ENCODE results near the gene SPG11.
"Not testable (repeated sequence)": the region's sequence is repeated elsewhere in the genome, so short reads cannot be mapped to it uniquely, and the experiment has no call there.

SPG11 gene

GRCh38 chr15:44633603-44634002 lies 29.9 kb downstream of the SPG11 start:
- no peak for DNase-seq (ENCODE audit: low read depth in 1 of 2, low spot score in 1 of 2)

GRCh38 chr15:44625286-44625685 lies 38.2 kb downstream of the SPG11 start:
- DNase-seq (ENCODE audit: low read depth in 1 of 2, low spot score in 1 of 2) = not testable (repeated sequence)

GRCh38 chr15:44623178-44623577 lies 40.3 kb downstream of the SPG11 start:
- no peak for DNase-seq (ENCODE audit: low read depth in 1 of 2, low spot score in 1 of 2)

GRCh38 chr15:44620081-44620480 lies 43.4 kb downstream of the SPG11 start:
- no peak for DNase-seq (ENCODE audit: low read depth in 1 of 2, low spot score in 1 of 2)

- no peak for DNase-seq (ENCODE audit: low read depth in 1 of 2, low spot score in 1 of 2)
Measured at GRCh38 chr15:44616974-44617373, 46.5 kb downstream of the SPG11 start.

GRCh38 chr15:44606740-44607139 lies 56.7 kb downstream of the SPG11 start:
- no peak for DNase-seq (ENCODE audit: low read depth in 1 of 2, low spot score in 1 of 2)

- DNase-seq (ENCODE audit: low read depth in 1 of 2, low spot score in 1 of 2) = no peak
Measured at GRCh38 chr15:44603126-44603525, 60.3 kb downstream of the SPG11 start.

- no peak for DNase-seq (ENCODE audit: low read depth in 1 of 2, low spot score in 1 of 2)
Measured at GRCh38 chr15:44598892-44599291, 64.6 kb downstream of the SPG11 start.

GRCh38 chr15:44598066-44598465 lies 65.4 kb downstream of the SPG11 start:
- DNase-seq (ENCODE audit: low read depth in 1 of 2, low spot score in 1 of 2) = no peak

- no peak for DNase-seq (ENCODE audit: low read depth in 1 of 2, low spot score in 1 of 2)
Measured at GRCh38 chr15:44596511-44597010, 66.9 kb downstream of the SPG11 start.

- DNase-seq (ENCODE audit: low read depth in 1 of 2, low spot score in 1 of 2) = no peak
Measured at GRCh38 chr15:44595656-44596510, 67.6 kb downstream of the SPG11 start.

GRCh38 chr15:44595246-44595645 lies 68.2 kb downstream of the SPG11 start:
- DNase-seq (ENCODE audit: low read depth in 1 of 2, low spot score in 1 of 2) = no peak

GRCh38 chr15:44593042-44593736 lies 70.3 kb downstream of the SPG11 start:
- no peak for DNase-seq (ENCODE audit: low read depth in 1 of 2, low spot score in 1 of 2)

GRCh38 chr15:44591326-44591725 lies 72.1 kb downstream of the SPG11 start:
- no peak for DNase-seq (ENCODE audit: low read depth in 1 of 2, low spot score in 1 of 2)

GRCh38 chr15:44588541-44588940 lies 74.9 kb downstream of the SPG11 start:
- DNase-seq (ENCODE audit: low read depth in 1 of 2, low spot score in 1 of 2) = no peak

GRCh38 chr15:44585633-44586032 lies 77.8 kb downstream of the SPG11 start:
- no peak for DNase-seq (ENCODE audit: low read depth in 1 of 2, low spot score in 1 of 2)

- peak; percentile 11 to 49 for DNase-seq (ENCODE audit: low read depth in 1 of 2, low spot score in 1 of 2)
Measured at GRCh38 chr15:44584162-44584749, 79.2 kb downstream of the SPG11 start.

GRCh38 chr15:44580105-44580504 lies 83.4 kb downstream of the SPG11 start:
- no peak for DNase-seq (ENCODE audit: low read depth in 1 of 2, low spot score in 1 of 2)

GRCh38 chr15:44574734-44575133 lies 88.7 kb downstream of the SPG11 start:
- DNase-seq (ENCODE audit: low read depth in 1 of 2, low spot score in 1 of 2) = no peak

GRCh38 chr15:44573386-44573785 lies 90.1 kb downstream of the SPG11 start:
- DNase-seq (ENCODE audit: low read depth in 1 of 2, low spot score in 1 of 2) = no peak

- no peak for DNase-seq (ENCODE audit: low read depth in 1 of 2, low spot score in 1 of 2)
Measured at GRCh38 chr15:44570361-44570760, 93.1 kb downstream of the SPG11 start.

GRCh38 chr15:44569316-44569715 lies 94.1 kb downstream of the SPG11 start:
- DNase-seq (ENCODE audit: low read depth in 1 of 2, low spot score in 1 of 2) = no peak

Data from stimulated activated CD4-positive, alpha-beta T cell treated with anti-CD3 and anti-CD28 coated beads, Interleukin-15, amount 100 ng/mL, for 1 hour (primary cell).